CD14-positive monocyte (primary cell): Measurements from ENCODE around the gene NHERF1. TPM values are rescaled to one million over a fixed set of nuclear protein-coding genes. Genes with fewer than 3 reads are reported as not detected.
A peak's percentile ranks its signal among the peaks of the same experiment; 100 is the strongest.

ENCODE experiments used
- DNase-seq, 3 donors: peaks; one replicate each; pipeline ENCODE4 v3.0.0-alpha.2; 2011 to 2022
- H2AFZ ChIP-seq: 2 replicates; pipeline ENCODE4 v1.6.0; 2012; ENCODE audit warnings: mild to moderate bottlenecking, low read depth, low read length, inconsistent platforms; ENCODE audit not compliant: insufficient read depth, poor library complexity, severe bottlenecking
- H3K27ac ChIP-seq, 2 donors: 1 replicate in 1 of 2; 2 replicates in 1 of 2; pipeline ENCODE4 v1.5.1; 2012 to 2013; ENCODE audit warnings: low read length in 2 of 2, control low read depth in 1 of 2, inconsistent platforms in 1 of 2, low read depth in 1 of 2, mild to moderate bottlenecking in 1 of 2
- H3K27me3 ChIP-seq, 2 donors: one replicate each; pipeline versions ENCODE4 v1.6.0 to v1.6.1; 2011 to 2013; ENCODE audit warnings: low read length in 2 of 2; ENCODE audit not compliant: control insufficient read depth in 2 of 2, insufficient read depth in 2 of 2
- H3K36me3 ChIP-seq, 2 donors: replicated peaks in 1 of 2; 1 replicate in 1 of 2; 2 replicates in 1 of 2; pipeline versions ENCODE4 v1.5.1 to v1.6.1; 2012 to 2013; ENCODE audit warnings: low read length in 2 of 2, control low read depth in 1 of 2, inconsistent platforms in 1 of 2, mild to moderate bottlenecking in 1 of 2; ENCODE audit not compliant: insufficient read depth in 2 of 2, control insufficient read depth in 1 of 2
- H3K4me1 ChIP-seq, 2 donors: 1 replicate in 1 of 2; 2 replicates in 1 of 2; pipeline versions ENCODE4 v1.5.1 to v1.6.1; 2012 to 2013; ENCODE audit warnings: low read length in 2 of 2, control low read depth in 1 of 2, inconsistent platforms in 1 of 2, mild to moderate bottlenecking in 1 of 2, moderate library complexity in 1 of 2; ENCODE audit not compliant: insufficient read depth in 2 of 2, control insufficient read depth in 1 of 2
- H3K4me2 ChIP-seq: replicated peaks from 2 replicates; pipeline ENCODE3; 2012; ENCODE audit warnings: low read length, moderate library complexity, mild to moderate bottlenecking; ENCODE audit not compliant: poor library complexity, severe bottlenecking; ENCODE audit errors: extremely low read depth
- H3K4me3 ChIP-seq, 3 experiments: fragments of 200-600 bp in 1 of 3; sonication (generic) in 1 of 3; replicated peaks in 1 of 3; 1 replicate in 2 of 3; 2 replicates in 1 of 3; pipeline ENCODE4 v1.5.1; 2011 to 2013; ENCODE audit warnings: low read length in 3 of 3, mild to moderate bottlenecking in 3 of 3, control low read depth in 2 of 3, low read depth in 2 of 3, inconsistent platforms in 1 of 3, moderate library complexity in 1 of 3
- H3K79me2 ChIP-seq: 2 replicates; pipeline ENCODE4 v1.6.0; 2012; ENCODE audit warnings: mild to moderate bottlenecking, control low read depth, inconsistent platforms, low read length, moderate library complexity; ENCODE audit not compliant: insufficient read depth
- H3K9ac ChIP-seq: 2 replicates; pipeline ENCODE4 v1.6.0; 2017; ENCODE audit warnings: low read length, mild to moderate bottlenecking; ENCODE audit not compliant: insufficient read depth, poor library complexity, severe bottlenecking
- H3K9me3 ChIP-seq, 2 donors: replicated peaks in 1 of 2; 1 replicate in 1 of 2; 2 replicates in 1 of 2; pipeline versions ENCODE4 v1.5.1 to v1.6.1; 2012 to 2013; ENCODE audit warnings: low read length in 2 of 2, control low read depth in 1 of 2; ENCODE audit not compliant: control insufficient read depth in 1 of 2, insufficient read depth in 1 of 2
- H4K20me1 ChIP-seq: 2 replicates; pipeline ENCODE4 v1.6.0; 2012; ENCODE audit warnings: mild to moderate bottlenecking, low read length, control low read depth, moderate library complexity; ENCODE audit not compliant: insufficient read depth
- H3K27ac Mint-ChIP-seq, 7 donors: one replicate each; pipeline ENCODE4 v1.8.0; 2020; ENCODE audit warnings: mild to moderate bottlenecking in 7 of 7, mixed read lengths in 7 of 7, moderate library complexity in 6 of 7, inconsistent platforms in 2 of 7
- H3K27me3 Mint-ChIP-seq, 3 donors: one replicate each; pipeline ENCODE4 v1.8.0; 2021 to 2022; ENCODE audit warnings: low read depth in 3 of 3, mild to moderate bottlenecking in 3 of 3, mixed read lengths in 3 of 3, moderate library complexity in 3 of 3, inconsistent platforms in 1 of 3
- H3K36me3 Mint-ChIP-seq, 2 donors: one replicate each; pipeline ENCODE4 v1.8.0; 2020; ENCODE audit warnings: mixed read lengths in 2 of 2, inconsistent platforms in 1 of 2, mild to moderate bottlenecking in 1 of 2
- H3K4me1 Mint-ChIP-seq: one replicate; pipeline ENCODE4 v1.8.0; 2020; ENCODE audit warnings: mild to moderate bottlenecking, mixed read lengths
- H3K4me3 Mint-ChIP-seq, 2 donors: one replicate each; pipeline ENCODE4 v1.8.0; 2020; ENCODE audit warnings: mild to moderate bottlenecking in 2 of 2, mixed read lengths in 2 of 2, moderate library complexity in 1 of 2
- H3K9me3 Mint-ChIP-seq, 7 donors: one replicate each; pipeline ENCODE4 v1.8.0; 2020 to 2022; ENCODE audit warnings: mixed read lengths in 7 of 7, mild to moderate bottlenecking in 6 of 7, moderate library complexity in 6 of 7, inconsistent platforms in 2 of 7
- CTCF ChIP-seq: fragments of 200-600 bp; IDR thresholded peaks from one replicate; pipeline ENCODE4 v1.8.0; 2022; ENCODE audit warnings: antibody characterized with exemption, mild to moderate bottlenecking
- WGBS: methylation state at CpG from one replicate; pipeline ENCODE4 v1.1.5; 2013; ENCODE audit warnings: missing lambda C conversion rate; ENCODE audit not compliant: insufficient coverage; 5-methylcytosine and 5-hydroxymethylcytosine counted together
- intact Hi-C, 2 donors: fragments of 100-400 bp; cut with micrococcal nuclease; formaldehyde crosslinking; loops; one replicate each; pipeline versions ENCODE4 v1.15.0 to v1.15.1; 2023
- polyA plus RNA-seq, 3 donors: library from polyadenylated mRNA; depleted of rRNA in 1 of 3; unstranded in 2 of 3; stranded (reverse) in 1 of 3; fragments of 300-500 nt in 2 of 3; fragments of >200 nt in 1 of 3; fragmentation: Illumina TruSeq in 2 of 3; gene quantifications; 1 replicate in 2 of 3; 2 replicates in 1 of 3; pipeline ENCODE4 v1.2.3, GENCODE V29; 2012 to 2021

The NHERF1 gene
- polyA plus RNA-seq, 3 donors = 79.5 to 149 (median 131) TPM

- peaks cover 70% of the 10 kb centered on the region for H4K20me1 ChIP-seq
- H2AFZ ChIP-seq = no peak overlapping the region
- H3K4me1 ChIP-seq = peaks cover 54 to 75% of the 10 kb centered on the region in 2 donors
- peaks cover 6 to 20% of the 10 kb centered on the region in 2 donors for H3K36me3 ChIP-seq
- peak overlapping the region; percentile 92 for H3K9ac ChIP-seq
- peaks cover 0 to 2% (median 0%) of the 10 kb centered on the region in 7 donors for H3K9me3 Mint-ChIP-seq
- no peak for TF ChIP-seq CTCF
- peak overlapping the region in 1 of 2 donors; percentile 87 for H3K27ac ChIP-seq
- no peaks in the 10 kb centered on the region for H3K9me3 ChIP-seq
- H3K36me3 Mint-ChIP-seq = peaks cover 28 to 35% of the 10 kb centered on the region in 2 donors
- H3K27ac Mint-ChIP-seq = peak overlapping the region in 6 of 7 donors; percentile 79 to 94 (median 88)
- H3K79me2 ChIP-seq = peaks cover 82% of the 10 kb centered on the region
- intact Hi-C loops = loop anchor here in 1 of 2 donors (2.0 kb wide), 1 partner anchor 14 kb away; the partner anchor contains the start of gene RAB37
- peaks cover 74% of the 10 kb centered on the region for H3K4me1 Mint-ChIP-seq
- no peak for DNase-seq
- H3K27me3 ChIP-seq = no peaks in the 10 kb centered on the region
- WGBS = 20% methylated on average over 7 of the region's 13 CpGs
- peak overlapping the region; percentile 99 to 100 for H3K4me3 Mint-ChIP-seq
- H3K4me2 ChIP-seq = peak overlapping the region; percentile 82
- no peaks in the 10 kb centered on the region for H3K27me3 Mint-ChIP-seq
- H3K4me3 ChIP-seq = peak overlapping the region; percentile 91 to 98 (median 97)
These were observed 2.1 kb downstream of the NHERF1 start for GRCh38 chr17:74750327-74751069.

- Histone ChIP-seq H3K79me2 (peaks cover 98% of the 10 kb centered on the region), H3K27ac (no peak overlapping the region), H3K4me1 (peaks cover 52 to 66% of the 10 kb centered on the region in 2 donors), H3K4me3 (peak overlapping the region in 1 of 3 experiments; percentile 98), H4K20me1 (peaks cover 89% of the 10 kb centered on the region), H3K36me3 (peaks cover 6 to 21% of the 10 kb centered on the region in 2 donors), H2AFZ (no peak overlapping the region), H3K9ac (no peak overlapping the region), H3K27me3 (no peaks in the 10 kb centered on the region), H3K9me3 (no peaks in the 10 kb centered on the region), H3K4me2 (peak overlapping the region; percentile 82)
- no peak for DNase-seq
- intact Hi-C loops = no loop called here
- no CpG with 5 or more reads among the region's 9 CpGs for WGBS
- Mint-ChIP-seq H3K4me1 (peaks cover 71% of the 10 kb centered on the region), H3K36me3 (peaks cover 31 to 41% of the 10 kb centered on the region in 2 donors), H3K27me3 (no peaks in the 10 kb centered on the region), H3K4me3 (peak overlapping the region; percentile 49 to 100), H3K27ac (peak overlapping the region in 2 of 7 donors; percentile 22 to 77), H3K9me3 (peaks cover 0 to 2% (median 0%) of the 10 kb centered on the region in 7 donors)
- TF ChIP-seq CTCF = no peak
These were observed 4.0 kb downstream of the NHERF1 start for GRCh38 chr17:74752415-74752814.
